ENCODE results near the gene WNT10A. TPM values are rescaled to one million over a fixed set of nuclear protein-coding genes. Genes with fewer than 3 reads are reported as not detected.

Gene WNT10A
- total RNA-seq, 1 experiment from 2014 or later, result 2.4 TPM

- Mint-ChIP-seq H3K9me3 (ENCODE audit: low read depth, unreplicated experiment) (no peaks in the 10 kb centered on the region), H3K27ac (ENCODE audit: unreplicated experiment) (no peak overlapping the region), H3K36me3 (ENCODE audit: insufficient read depth, unreplicated experiment) (no peaks in the 10 kb centered on the region), H3K4me1 (ENCODE audit: low read depth, unreplicated experiment) (peaks cover 22% of the 10 kb centered on the region), H3K4me3 (ENCODE audit: low read depth, unreplicated experiment) (no peak overlapping the region), H3K27me3 (ENCODE audit: unreplicated experiment) (peaks cover 100% of the 10 kb centered on the region)
- TF ChIP-seq CTCF (IDR thresholded peaks at IDR 0.05; ENCODE audit: unreplicated experiment), result no peak
- intact Hi-C loops (cut with micrococcal nuclease; ENCODE audit: unreplicated experiment), result no loop called here
- BruUV-seq (replicated peaks), result no TSS peak
- no peak for DNase-seq
- CTCF ChIA-PET, result no interaction called here
Observed at GRCh38 chr2:218865396-218865795, 15.3 kb upstream of the WNT10A start.

- CTCF ChIA-PET, result no interaction called here
- Mint-ChIP-seq H3K27ac (ENCODE audit: unreplicated experiment) (no peak overlapping the region), H3K9me3 (ENCODE audit: low read depth, unreplicated experiment) (no peaks in the 10 kb centered on the region), H3K36me3 (ENCODE audit: insufficient read depth, unreplicated experiment) (no peaks in the 10 kb centered on the region), H3K4me3 (ENCODE audit: low read depth, unreplicated experiment) (no peak overlapping the region), H3K4me1 (ENCODE audit: low read depth, unreplicated experiment) (peaks cover 15% of the 10 kb centered on the region), H3K27me3 (ENCODE audit: unreplicated experiment) (peaks cover 100% of the 10 kb centered on the region)
- peak; percentile 22 for TF ChIP-seq CTCF (IDR thresholded peaks at IDR 0.05; ENCODE audit: unreplicated experiment)
- DNase-seq, result no peak
- BruUV-seq (replicated peaks), result no TSS peak
- intact Hi-C loops (cut with micrococcal nuclease; ENCODE audit: unreplicated experiment), result no loop called here
Observed at GRCh38 chr2:218865999-218866398, 14.7 kb upstream of the WNT10A start.

- no peak for TF ChIP-seq CTCF (IDR thresholded peaks at IDR 0.05; ENCODE audit: unreplicated experiment)
- peaks cover 100% of the 10 kb centered on the region for H3K27me3 Mint-ChIP-seq (ENCODE audit: unreplicated experiment)
- H3K4me3 Mint-ChIP-seq (ENCODE audit: low read depth, unreplicated experiment), result no peak overlapping the region
- no peak overlapping the region for H3K27ac Mint-ChIP-seq (ENCODE audit: unreplicated experiment)
- intact Hi-C loops (cut with micrococcal nuclease; ENCODE audit: unreplicated experiment), result no loop called here
- no TSS peak for BruUV-seq (replicated peaks)
- CTCF ChIA-PET, result no interaction called here
- no peak for DNase-seq
- no peaks in the 10 kb centered on the region for H3K9me3 Mint-ChIP-seq (ENCODE audit: low read depth, unreplicated experiment)
- peaks cover 8% of the 10 kb centered on the region for H3K4me1 Mint-ChIP-seq (ENCODE audit: low read depth, unreplicated experiment)
- no peaks in the 10 kb centered on the region for H3K36me3 Mint-ChIP-seq (ENCODE audit: insufficient read depth, unreplicated experiment)
Observed at GRCh38 chr2:218867900-218868299, 12.8 kb upstream of the WNT10A start.

GRCh38 chr2:218869064-218869463 is 11.6 kb upstream of the WNT10A start:
- CTCF ChIA-PET, result no interaction called here

More at GRCh38 chr2:218869064-218869463, 11.6 kb upstream of the WNT10A start:
- H3K36me3 Mint-ChIP-seq (ENCODE audit: insufficient read depth, unreplicated experiment), result no peaks in the 10 kb centered on the region
- no peak for DNase-seq
- no peak overlapping the region for H3K4me3 Mint-ChIP-seq (ENCODE audit: low read depth, unreplicated experiment)
- no peaks in the 10 kb centered on the region for H3K9me3 Mint-ChIP-seq (ENCODE audit: low read depth, unreplicated experiment)
- H3K27me3 Mint-ChIP-seq (ENCODE audit: unreplicated experiment), result peaks cover 100% of the 10 kb centered on the region
- intact Hi-C loops (cut with micrococcal nuclease; ENCODE audit: unreplicated experiment), result no loop called here
- no TSS peak for BruUV-seq (replicated peaks)
- no peak overlapping the region for H3K27ac Mint-ChIP-seq (ENCODE audit: unreplicated experiment)
- H3K4me1 Mint-ChIP-seq (ENCODE audit: low read depth, unreplicated experiment), result peaks cover 3% of the 10 kb centered on the region
- TF ChIP-seq CTCF (IDR thresholded peaks at IDR 0.05; ENCODE audit: unreplicated experiment), result no peak
